ENCODE measurements around the gene C3orf33. TPM values are rescaled to one million over a fixed set of nuclear protein-coding genes. Genes with fewer than 3 reads are reported as not detected.

The C3orf33 gene
- total and polyA plus RNA-seq, 2 experiments from 2014 or later: 3.5 to 4.7 TPM

- TF ChIP-seq, protein P1, sequence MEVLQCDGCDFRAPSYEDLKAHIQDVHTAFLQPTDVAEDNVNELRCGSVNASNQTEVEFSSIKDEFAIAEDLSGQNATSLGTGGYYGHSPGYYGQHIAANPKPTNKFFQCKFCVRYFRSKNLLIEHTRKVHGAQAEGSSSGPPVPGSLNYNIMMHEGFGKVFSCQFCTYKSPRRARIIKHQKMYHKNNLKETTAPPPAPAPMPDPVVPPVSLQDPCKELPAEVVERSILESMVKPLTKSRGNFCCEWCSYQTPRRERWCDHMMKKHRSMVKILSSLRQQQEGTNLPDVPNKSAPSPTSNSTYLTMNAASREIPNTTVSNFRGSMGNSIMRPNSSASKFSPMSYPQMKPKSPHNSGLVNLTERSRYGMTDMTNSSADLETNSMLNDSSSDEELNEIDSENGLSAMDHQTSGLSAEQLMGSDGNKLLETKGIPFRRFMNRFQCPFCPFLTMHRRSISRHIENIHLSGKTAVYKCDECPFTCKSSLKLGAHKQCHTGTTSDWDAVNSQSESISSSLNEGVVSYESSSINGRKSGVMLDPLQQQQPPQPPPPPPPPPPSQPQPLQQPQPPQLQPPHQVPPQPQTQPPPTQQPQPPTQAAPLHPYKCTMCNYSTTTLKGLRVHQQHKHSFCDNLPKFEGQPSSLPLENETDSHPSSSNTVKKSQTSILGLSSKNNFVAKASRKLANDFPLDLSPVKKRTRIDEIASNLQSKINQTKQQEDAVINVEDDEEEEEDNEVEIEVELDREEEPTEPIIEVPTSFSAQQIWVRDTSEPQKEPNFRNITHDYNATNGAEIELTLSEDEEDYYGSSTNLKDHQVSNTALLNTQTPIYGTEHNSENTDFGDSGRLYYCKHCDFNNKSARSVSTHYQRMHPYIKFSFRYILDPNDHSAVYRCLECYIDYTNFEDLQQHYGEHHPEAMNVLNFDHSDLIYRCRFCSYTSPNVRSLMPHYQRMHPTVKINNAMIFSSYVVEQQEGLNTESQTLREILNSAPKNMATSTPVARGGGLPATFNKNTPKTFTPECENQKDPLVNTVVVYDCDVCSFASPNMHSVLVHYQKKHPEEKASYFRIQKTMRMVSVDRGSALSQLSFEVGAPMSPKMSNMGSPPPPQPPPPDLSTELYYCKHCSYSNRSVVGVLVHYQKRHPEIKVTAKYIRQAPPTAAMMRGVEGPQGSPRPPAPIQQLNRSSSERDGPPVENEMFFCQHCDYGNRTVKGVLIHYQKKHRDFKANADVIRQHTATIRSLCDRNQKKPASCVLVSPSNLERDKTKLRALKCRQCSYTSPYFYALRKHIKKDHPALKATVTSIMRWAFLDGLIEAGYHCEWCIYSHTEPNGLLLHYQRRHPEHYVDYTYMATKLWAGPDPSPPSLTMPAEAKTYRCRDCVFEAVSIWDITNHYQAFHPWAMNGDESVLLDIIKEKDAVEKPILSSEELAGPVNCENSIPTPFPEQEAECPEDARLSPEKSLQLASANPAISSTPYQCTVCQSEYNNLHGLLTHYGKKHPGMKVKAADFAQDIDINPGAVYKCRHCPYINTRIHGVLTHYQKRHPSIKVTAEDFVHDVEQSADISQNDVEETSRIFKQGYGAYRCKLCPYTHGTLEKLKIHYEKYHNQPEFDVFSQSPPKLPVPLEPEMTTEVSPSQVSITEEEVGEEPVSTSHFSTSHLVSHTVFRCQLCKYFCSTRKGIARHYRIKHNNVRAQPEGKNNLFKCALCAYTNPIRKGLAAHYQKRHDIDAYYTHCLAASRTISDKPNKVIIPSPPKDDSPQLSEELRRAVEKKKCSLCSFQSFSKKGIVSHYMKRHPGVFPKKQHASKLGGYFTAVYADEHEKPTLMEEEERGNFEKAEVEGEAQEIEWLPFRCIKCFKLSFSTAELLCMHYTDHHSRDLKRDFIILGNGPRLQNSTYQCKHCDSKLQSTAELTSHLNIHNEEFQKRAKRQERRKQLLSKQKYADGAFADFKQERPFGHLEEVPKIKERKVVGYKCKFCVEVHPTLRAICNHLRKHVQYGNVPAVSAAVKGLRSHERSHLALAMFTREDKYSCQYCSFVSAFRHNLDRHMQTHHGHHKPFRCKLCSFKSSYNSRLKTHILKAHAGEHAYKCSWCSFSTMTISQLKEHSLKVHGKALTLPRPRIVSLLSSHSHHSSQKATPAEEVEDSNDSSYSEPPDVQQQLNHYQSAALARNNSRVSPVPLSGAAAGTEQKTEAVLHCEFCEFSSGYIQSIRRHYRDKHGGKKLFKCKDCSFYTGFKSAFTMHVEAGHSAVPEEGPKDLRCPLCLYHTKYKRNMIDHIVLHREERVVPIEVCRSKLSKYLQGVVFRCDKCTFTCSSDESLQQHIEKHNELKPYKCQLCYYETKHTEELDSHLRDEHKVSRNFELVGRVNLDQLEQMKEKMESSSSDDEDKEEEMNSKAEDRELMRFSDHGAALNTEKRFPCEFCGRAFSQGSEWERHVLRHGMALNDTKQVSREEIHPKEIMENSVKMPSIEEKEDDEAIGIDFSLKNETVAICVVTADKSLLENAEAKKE (CRISPR knock-in tag; IDR thresholded peaks at IDR 0.05): no peak
- TF ChIP-seq EZH2phosphoT487 (IDR thresholded peaks at IDR 0.05; ENCODE audit: unreplicated experiment) (no peak), STAT1 (IDR thresholded peaks at IDR 0.05; ENCODE audit: unreplicated experiment) (no peak), NANOG (IDR thresholded peaks at IDR 0.05; ENCODE audit: borderline replicate concordance) (no peak), EZH2 (IDR thresholded peaks at IDR 0.05; ENCODE audit: low read depth, unreplicated experiment) (no peak)
- TF ChIP-seq, protein P2, sequence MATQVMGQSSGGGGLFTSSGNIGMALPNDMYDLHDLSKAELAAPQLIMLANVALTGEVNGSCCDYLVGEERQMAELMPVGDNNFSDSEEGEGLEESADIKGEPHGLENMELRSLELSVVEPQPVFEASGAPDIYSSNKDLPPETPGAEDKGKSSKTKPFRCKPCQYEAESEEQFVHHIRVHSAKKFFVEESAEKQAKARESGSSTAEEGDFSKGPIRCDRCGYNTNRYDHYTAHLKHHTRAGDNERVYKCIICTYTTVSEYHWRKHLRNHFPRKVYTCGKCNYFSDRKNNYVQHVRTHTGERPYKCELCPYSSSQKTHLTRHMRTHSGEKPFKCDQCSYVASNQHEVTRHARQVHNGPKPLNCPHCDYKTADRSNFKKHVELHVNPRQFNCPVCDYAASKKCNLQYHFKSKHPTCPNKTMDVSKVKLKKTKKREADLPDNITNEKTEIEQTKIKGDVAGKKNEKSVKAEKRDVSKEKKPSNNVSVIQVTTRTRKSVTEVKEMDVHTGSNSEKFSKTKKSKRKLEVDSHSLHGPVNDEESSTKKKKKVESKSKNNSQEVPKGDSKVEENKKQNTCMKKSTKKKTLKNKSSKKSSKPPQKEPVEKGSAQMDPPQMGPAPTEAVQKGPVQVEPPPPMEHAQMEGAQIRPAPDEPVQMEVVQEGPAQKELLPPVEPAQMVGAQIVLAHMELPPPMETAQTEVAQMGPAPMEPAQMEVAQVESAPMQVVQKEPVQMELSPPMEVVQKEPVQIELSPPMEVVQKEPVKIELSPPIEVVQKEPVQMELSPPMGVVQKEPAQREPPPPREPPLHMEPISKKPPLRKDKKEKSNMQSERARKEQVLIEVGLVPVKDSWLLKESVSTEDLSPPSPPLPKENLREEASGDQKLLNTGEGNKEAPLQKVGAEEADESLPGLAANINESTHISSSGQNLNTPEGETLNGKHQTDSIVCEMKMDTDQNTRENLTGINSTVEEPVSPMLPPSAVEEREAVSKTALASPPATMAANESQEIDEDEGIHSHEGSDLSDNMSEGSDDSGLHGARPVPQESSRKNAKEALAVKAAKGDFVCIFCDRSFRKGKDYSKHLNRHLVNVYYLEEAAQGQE (IDR thresholded peaks at IDR 0.05; ENCODE audit: unreplicated experiment): no peak
These were observed 15.7 kb downstream of the C3orf33 start (continued) for GRCh38 chr3:155790272-155790925.

Measured in GM23338 (cell line).